HG03442 (cell line): ENCODE data around the gene DSC2.
"Not testable (repeated sequence)": the region's sequence is repeated elsewhere in the genome, so short reads cannot be mapped to it uniquely, and the experiment has no call there.

Experiments
- ATAC-seq: cut with Tn5 transposase; IDR thresholded peaks from one replicate; pipeline ENCODE4 v1.9.1; 2021; ENCODE audit warnings: mild to moderate bottlenecking, moderate library complexity; ENCODE audit not compliant: unreplicated experiment

The DSC2 gene

DNA sequence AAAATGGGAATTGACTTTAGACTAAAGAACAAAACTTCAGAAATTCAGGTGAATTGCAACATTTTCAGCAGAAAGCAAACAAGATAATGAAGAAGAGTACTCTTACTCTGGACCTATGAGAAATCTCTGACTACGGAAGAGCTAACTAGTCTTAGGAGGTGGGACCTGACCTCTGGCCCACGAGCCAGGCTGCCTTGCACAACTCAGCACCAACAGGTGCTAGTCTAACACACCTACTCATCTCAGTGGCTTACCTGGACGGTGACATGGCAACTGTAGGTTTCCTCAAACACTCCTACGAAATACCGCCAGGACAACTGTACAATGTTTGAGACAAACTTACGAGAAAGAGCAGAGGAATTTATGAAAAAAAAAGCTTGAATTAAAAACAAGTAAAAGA, 56.6 kb downstream of the DSC2 start:
- ATAC-seq: no peak

DNA sequence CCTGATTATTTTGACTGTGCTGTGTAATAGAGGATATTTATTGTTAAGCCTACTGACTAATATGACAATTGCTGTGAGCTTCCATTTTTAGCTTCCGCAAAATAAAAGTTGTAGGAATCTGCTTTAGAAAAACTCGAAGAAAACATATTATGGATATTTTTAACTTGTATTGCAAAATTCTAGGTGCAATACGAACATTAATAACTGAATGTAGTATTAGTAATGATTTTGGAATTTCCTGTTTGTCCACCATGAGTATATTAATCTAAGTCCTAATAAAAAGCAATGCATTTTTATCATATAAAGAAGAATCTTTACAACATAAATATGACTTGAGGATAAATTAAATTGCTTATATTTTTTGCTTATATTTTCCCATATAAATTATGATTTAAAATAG, 57.3 kb downstream of the DSC2 start:
- ATAC-seq: no peak

DNA sequence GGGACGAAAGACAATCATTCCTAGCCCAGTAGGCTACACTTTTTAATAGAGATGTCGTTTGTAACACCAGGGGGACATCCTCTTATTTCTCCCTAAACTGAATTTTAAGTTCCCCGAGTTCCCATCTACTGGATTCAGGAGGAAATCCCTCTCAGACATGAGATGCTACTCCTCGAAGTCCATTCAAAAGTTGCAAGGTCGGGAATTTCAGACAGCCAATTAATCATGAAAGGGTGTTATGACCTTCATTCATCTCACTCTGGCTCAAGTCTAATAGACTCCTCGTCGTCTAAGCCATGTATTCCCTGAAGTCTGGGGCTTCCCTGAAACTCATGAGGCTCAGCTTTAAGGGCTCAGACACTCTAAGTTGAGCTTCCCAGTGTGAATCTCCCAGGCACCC, 58.5 kb downstream of the DSC2 start:
- no peak for ATAC-seq

DNA sequence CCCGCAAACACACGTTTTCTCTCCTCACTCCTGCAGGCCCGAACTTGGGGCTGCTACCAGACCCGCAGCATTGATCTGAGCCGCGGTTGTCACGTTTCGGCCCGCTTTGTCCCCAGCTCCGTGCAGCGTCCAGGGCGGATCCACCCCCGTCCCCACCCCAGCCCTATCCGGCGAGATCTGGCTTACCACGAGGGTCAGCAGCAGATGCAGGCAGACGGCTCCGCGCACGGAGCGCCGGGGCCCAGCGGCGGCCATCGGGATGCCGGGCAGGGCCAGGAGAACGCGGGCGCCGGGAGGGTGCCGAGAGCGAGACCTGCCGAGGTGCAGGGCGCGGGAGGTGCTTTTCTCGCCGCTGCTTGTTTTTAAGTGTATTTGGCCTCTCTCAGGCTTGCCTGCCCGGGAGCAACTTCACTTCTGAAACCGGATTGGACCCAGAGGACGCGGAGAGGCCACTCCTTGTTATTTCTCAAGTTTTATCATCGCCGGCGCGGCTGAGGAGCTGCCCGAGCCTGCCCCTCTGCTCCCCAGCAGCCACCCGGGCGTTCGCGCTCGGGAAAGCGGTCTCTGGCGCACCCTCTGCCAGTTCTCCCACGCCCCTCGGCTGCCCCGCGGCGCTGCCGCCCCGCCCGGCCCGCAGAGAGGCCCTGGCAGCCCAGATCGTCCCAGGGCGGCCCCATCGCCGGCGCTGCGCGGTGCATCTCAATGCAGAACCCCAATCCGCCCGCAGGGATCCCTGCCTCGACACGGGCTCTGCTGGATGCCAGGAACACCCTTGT, 59.6 kb downstream of the DSC2 start, which contains the start of gene DSC3:
DSC3 (minus strand) TSS at position 337 of the 776 bp plus-strand sequence; CDS start at position 255, 82 bp downstream.
- ATAC-seq: no peak

DNA sequence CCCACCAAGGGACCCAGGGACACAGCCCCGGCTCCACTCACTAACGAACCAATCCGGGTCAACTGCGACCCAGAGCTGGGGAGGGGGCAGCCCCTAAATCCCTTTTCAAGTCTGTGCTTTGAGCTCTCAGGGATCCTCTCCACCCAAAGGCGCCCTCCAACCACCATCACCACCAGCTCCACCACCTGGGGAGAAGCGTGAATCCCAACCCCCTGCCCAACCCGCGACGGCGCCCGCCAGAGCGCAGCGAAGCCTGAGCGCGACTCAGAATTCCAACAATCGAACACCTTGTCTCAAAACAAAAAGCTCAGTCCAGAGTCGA, 60.2 kb downstream of the DSC2 start:
- ATAC-seq: no peak

DNA sequence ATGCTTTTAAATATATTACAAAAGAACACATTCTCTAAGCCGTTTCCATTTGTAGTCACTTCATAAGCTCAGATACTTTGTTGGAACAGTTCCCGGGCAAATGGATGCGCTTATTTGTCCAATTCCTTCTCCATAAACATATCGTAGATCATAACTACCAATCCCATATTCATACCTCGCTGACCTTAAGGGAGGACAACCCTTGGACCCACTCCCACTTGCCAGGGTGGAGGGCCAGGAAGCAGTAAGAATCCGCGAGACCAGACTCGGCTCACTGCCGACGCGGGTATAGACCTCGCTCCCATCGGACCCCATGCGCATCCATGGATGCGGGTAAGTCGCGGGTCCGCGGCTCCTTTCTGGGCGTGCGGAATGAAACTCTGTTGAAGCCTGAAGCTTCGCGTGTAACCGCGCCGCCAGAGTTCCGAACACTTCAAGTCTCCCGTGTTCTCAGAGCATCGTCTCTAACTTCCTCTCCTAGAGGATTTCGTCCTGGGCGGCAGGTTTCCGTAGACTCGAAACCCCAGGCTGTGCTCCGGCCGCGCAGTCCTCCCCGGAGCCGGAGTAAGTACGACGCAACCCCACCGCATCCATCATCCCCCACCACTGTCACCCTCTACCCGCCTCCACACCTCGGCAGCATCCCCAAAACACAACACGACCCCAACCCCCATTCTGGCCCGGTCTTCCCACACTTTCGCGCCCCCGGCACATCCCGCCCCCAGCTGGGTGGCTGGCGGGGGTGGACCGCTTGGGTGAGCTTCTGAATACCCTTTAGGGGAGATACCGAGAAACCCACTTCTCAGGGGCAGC, 60.7 kb downstream of the DSC2 start:
- no peak for ATAC-seq

DNA sequence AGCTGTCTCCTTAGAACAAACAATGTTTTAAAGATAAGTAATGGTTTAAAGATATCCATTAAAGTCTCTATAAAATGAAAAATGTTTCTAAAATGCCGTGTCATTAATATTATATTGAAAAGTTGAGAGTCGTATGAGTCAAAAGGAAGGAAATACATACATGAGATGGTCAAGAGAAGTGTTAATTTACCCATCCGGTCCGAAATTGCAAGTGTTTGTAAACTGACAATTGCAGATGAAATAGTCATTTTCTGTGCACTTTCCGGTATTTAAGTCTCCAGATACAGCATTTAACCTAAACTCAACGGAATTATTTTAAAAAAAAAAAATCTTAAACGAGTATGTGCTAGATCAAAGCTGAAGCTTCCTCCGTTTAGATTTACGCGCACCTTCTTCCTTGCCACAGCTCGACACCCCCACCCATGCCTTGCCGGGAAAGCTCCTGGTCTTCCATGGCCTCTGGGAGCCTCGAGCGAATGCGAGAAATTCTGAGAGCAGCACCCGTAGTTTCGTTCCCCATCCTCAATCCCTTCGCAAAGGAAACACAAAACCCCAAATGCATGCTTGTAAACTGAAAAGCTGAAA, 61.4 kb downstream of the DSC2 start:
- ATAC-seq: no peak

DNA sequence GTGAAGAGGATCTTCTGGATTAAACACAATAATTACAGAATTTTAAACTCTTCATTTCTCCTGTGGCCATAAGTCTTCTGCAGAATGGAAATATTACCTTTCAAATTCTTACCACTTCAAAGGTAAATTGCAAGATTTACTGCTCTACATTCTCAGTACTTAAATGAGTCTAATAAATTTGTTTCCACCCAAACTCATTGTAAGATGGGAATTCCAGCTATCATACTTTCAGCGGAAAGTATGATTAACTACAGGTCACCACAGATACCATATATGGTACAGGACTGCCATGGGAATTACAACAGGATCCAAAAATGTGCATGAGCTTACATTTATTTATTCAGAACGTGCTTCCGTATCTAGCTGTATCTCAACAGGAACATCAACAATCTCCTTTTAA, 62.8 kb downstream of the DSC2 start:
- ATAC-seq: no peak

DNA sequence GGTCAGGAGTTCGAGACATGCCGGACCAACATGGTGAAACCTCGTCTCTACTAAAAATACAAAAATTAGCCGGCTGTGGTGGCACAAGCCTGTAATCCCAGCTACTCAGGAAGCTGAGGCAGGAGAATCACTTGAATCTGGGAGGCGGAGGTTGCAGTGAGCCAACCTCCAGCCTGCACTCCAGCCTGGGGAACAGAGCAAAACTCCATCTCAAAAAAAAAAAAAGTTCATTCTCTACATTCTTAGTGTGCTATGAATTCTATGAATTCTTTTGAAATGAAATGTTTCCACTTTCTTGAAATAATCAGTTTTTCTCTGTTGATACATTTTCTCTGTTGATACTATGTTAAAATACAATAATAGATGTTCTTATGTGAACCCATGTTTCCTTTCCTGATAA, 64.5 kb downstream of the DSC2 start:
- ATAC-seq: not testable (repeated sequence)

DNA sequence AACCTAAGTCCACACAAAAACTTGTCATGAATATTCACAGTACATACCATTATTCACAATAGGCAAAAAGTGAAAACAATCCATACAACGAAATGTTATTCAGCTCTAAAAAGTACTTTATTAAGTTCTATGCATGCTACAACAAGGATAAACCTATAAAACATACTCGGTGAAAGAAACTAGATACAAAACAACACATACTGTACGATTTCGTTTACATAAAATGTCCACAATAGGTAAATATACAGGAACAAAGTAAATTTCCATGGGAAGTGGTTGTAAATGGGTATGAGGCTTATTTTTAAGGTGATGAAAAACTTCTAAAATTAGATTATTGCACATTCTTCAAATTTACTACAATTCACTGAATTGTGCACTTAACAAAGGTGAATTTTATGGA, 67.7 kb downstream of the DSC2 start:
- no peak for ATAC-seq

DNA sequence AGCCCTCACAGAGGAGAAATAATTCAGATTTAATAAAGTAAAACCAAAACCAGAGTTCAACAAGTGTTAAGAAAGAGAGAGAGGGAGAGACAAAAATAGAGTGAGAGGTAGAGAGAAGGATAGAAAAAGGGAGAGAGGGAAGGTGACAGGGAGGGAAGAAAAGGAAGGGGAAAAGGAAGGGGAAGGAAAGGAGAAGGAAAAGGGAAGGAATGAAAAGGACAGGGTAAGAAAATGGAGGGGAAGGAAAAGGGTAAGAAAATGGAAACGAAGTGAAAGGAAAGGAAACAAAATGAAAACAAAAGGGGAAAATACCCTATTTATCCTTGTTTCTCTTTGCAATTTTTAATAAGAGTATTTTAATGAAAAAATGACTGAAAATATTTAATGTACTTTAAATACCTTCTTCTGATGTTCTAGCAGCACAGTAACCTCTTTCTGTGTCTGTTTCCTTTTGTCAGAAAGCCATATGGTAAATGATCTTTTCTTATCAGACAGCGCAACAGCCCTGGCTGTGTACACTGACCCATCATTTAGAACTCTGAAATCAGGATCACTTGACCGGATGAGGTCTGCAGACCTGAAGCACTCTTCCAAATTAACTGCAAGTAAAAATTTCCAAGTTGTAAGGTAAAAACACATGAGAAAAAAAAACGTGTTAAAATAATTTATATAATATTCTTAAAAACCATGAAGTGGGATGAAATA, 71.5 kb downstream of the DSC2 start:
- no peak for ATAC-seq

DNA sequence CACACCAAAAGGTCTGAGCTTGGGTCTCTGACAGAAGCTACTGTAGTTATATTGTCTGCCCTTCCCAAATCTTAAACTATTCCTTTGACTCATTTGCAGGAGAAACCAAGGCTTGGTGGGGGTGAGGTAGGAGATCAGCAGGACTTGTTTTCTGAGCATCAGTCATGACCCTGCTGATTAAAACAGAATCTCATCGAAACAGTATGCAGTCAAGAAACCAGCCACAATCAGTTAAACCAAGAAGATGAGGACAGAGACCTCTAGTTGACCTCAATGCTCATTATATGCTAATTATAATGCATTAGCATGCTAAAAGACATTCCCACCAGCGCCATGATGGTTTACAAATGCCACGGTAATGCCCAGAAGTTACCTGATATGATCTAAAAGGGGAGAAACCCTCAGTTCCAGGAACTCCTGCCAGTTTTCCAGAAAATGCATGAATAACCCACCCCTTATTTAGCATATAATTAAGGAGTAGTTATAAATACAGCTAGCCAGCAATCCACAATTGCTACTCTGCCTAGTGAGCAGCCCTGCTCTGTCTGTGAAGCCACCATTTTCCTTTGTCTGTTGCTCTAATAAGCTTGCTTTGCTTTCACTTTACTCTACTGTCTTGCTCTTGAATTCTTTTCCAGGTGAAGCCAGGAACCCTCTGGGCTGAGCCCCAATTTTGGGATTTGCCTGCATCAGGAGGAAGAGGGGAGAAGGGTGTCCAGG, 86.3 kb downstream of the DSC2 start:
- no peak for ATAC-seq

DNA sequence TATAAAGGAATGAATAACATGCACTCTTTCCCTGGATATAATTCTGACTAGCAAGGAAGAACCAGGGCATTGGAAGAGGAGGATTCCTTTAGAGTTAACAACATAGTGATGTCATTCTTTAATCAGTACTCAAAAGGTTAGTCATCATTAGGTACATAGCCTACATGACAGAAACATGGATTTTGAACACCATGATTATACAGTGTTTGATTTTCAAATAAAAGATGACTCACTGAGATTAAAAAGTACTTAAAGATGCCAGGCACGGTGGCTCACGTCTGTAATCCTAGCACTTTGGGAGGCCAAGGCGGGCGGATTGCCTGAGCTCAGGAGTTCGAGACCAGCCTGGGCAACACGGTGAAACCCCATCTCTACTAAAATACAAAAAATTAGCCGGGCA, 90.8 kb downstream of the DSC2 start:
- not testable (repeated sequence) for ATAC-seq

DNA sequence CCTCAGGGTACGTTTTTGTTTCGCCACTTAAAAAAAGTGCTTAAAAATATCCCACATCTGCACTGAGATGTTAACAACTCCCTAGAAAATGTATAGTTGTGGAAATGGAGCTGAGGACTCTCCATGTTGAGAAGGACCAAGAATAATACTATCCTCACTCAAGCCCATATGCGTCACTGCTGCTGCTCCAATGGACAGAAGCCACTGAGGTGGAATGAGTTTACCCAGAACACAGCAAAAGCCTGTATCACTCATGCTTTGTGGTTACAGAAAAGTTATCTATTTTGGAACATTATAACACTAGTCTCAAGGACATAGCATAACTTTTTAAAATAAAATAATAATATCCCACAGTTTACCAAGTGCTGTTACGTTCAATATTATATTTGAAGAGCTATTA, 91.6 kb downstream of the DSC2 start:
- no peak for ATAC-seq
